ENCODE data around the gene CHD1.
A peak's percentile ranks its signal among the peaks of the same experiment; 100 is the strongest.

CHD1 gene

DNA sequence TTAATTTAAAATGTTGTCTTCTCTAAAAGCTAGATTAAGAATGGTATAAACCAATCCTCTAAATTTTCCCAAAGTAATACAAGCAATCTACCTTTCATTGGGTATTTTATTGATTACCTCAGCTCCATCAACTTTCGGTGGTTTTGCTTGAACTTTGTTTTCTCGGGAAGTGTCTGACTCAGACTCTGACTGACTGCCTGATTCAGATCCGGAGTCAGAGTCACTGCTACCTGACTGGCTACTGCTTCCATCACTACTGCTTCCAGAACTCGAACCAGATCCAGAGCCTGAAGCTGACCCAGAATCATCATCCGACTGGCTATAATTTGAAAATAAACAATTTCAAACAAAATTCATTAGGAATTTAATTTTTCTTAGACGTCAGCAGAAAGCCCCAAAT, 24.0 kb downstream of the CHD1 start:
- no peak for DNase-seq (ENCODE audit: low read depth in 2 of 2)

GRCh38 chr5:98902733-98903132, 26.1 kb downstream of the CHD1 start:
- no peak for DNase-seq (ENCODE audit: low read depth in 2 of 2)

DNA sequence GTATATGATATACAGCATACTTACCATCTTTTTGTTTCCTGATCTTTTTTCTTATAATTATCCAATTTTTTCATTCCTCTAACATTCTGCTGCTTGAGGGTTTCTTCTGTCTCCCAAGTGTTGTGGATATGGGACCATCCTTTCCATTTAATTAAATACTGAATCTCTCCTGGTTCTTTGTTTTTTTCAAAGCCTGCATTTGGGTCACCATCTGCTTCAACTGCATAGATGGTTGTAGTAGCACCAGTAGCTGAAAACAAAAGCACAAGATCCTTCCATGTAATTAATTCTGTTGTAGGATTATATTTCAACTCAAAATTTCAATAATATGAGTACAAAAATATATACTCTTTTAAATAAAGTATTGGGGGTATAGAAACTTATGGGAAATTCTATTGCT, 29.4 kb downstream of the CHD1 start:
- no peak for DNase-seq (ENCODE audit: low read depth in 2 of 2)

DNA sequence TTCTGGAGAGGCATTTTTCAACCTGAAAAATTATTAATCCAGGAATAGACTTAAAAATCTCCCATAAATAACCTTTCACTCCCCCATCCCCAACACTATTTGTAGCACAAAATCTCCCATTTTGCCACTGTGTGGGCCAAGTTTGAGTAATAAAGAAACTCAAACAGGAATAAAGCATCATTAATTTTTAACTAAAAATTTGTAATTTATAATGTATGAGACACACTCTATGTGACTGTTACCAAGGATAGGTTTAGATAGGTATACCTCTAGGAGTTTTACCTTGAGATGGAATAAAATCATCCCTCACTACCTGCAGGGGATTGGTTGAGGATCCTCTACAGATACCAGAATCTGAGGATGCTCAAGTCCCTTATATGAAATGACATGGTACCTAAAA, 30.1 kb downstream of the CHD1 start:
- no peak for DNase-seq (ENCODE audit: low read depth in 2 of 2)

- no peak for DNase-seq (ENCODE audit: low read depth in 2 of 2)
These were observed 37.2 kb downstream of the CHD1 start for GRCh38 chr5:98891591-98891990.

DNA sequence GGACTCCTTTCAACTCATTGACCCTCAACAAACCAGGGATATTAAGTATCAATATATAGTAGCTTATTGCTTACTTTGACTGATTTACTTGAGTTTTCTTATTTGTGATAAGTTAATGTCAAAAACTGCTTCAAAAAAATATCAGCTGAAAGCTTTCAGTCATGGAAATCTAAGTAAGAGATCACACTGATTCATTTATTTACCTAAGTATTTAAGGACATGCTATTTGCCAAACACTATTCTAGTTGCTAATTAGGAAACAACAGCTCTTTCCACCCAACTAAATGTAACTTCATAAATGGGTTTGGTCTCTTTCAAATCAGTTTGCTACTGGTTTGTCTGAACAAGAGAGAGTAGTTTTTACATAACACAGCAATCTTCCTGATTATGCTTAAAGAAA, 48.2 kb downstream of the CHD1 start:
- DNase-seq (ENCODE audit: low read depth in 2 of 2), result no peak

GRCh38 chr5:98880151-98880550, 48.7 kb downstream of the CHD1 start:
- DNase-seq (ENCODE audit: low read depth in 2 of 2), result peak in 1 of 2 donors; percentile 13

GRCh38 chr5:98877600-98877999, 51.2 kb downstream of the CHD1 start:
- DNase-seq (ENCODE audit: low read depth in 2 of 2), result no peak

- no peak for DNase-seq (ENCODE audit: low read depth in 2 of 2)
These were observed 56.1 kb downstream of the CHD1 start for GRCh38 chr5:98872674-98873073.

DNA sequence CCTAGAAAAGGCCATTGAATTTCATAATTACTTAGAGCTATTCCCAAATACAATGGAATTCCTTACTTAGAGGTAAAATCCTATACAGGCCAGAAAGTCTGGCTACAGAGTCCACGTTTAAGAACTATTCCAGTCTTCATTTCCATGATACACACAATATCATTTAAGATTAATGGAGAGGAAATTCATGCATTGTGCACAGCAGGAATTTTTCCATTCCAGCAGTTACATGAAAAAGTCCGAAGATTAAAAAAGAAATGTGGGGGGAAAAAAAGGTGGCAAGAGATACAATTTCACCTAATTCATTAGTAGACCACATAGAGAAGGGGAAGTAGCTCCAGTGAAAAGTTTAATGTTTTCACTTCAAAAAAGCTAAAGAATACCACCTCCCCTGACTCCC, 63.1 kb downstream of the CHD1 start:
- DNase-seq (ENCODE audit: low read depth in 2 of 2), result no peak

- DNase-seq (ENCODE audit: low read depth in 2 of 2), result no peak
These were observed 81.8 kb downstream of the CHD1 start for GRCh38 chr5:98847054-98847453.

GRCh38 chr5:98846520-98846919, 82.3 kb downstream of the CHD1 start:
- no peak for DNase-seq (ENCODE audit: low read depth in 2 of 2)

GRCh38 chr5:98845878-98846277, 82.9 kb downstream of the CHD1 start:
- DNase-seq (ENCODE audit: low read depth in 2 of 2), result no peak

DNA sequence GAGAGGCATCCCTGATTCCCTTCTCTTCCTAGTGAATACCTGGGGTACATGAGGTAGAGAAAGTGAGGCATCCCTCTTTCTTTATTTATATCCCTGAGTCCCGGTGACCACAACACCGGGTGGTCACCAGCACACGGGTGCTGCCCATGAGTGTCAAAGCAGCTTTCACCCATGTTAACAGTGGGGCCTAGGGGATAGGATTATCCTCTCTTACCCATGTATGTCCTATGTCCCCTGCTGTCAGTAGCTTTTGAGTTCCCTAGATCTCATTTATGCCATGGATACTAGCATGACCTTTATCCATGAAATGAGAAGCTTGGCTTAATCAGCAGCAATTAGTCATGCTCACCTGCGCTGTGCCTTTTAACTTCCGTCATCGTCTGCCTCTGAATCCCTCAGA, 83.9 kb downstream of the CHD1 start:
- DNase-seq (ENCODE audit: low read depth in 2 of 2), result no peak

- no peak for DNase-seq (ENCODE audit: low read depth in 2 of 2)
These were observed 85.3 kb downstream of the CHD1 start for GRCh38 chr5:98843481-98843880.

GRCh38 chr5:98840946-98841345, 87.9 kb downstream of the CHD1 start:
- DNase-seq (ENCODE audit: low read depth in 2 of 2), result no peak

- peak in 1 of 2 donors; percentile 1 for DNase-seq (ENCODE audit: low read depth in 2 of 2)
These were observed 89.1 kb downstream of the CHD1 start for GRCh38 chr5:98839469-98840383.

- no peak for DNase-seq (ENCODE audit: low read depth in 2 of 2)
These were observed 92.6 kb downstream of the CHD1 start for GRCh38 chr5:98836175-98836574.

- DNase-seq (ENCODE audit: low read depth in 2 of 2), result no peak
These were observed 101.1 kb downstream of the CHD1 start for GRCh38 chr5:98827588-98828284.

- DNase-seq (ENCODE audit: low read depth in 2 of 2), result no peak
These were observed 101.6 kb downstream of the CHD1 start for GRCh38 chr5:98827161-98827560.

DNA sequence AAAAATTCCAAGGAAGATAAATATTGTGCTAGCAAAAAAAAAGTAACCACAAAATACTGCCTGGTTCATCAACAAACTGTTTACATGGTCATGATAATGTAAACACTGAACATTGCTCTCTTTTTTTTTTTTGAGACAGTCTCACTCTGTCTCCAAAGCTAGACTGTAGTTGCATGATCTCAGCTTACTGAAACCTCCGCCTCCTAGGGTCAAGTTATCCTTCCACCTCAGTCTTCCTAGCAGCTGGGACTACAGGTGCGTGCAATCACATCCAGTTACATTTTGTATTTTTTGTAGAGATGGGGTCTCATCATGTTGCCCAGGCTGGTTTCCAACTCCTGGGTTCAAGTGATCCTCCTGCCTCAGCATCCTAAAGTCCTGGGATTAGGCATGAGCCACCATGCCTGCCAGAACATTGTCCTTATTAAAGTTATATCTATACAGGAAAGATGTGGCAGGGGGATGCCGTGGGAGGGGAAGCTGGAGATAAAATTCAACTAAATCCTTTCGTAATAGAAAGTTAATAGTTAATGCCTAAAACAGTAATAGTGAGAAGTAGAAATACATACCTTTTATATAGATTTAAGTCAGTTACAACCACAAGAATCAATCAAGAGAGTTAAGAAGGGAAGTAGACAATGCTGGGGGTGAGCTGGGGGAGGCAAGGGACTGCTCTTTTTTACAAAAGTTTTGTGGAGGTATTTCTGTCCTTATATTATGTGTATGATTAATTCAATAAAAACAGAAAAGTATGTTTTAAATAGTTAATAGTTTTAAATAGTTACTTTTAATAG, 103.0 kb downstream of the CHD1 start:
- DNase-seq (ENCODE audit: low read depth in 2 of 2), result no peak

- DNase-seq (ENCODE audit: low read depth in 2 of 2), result no peak
These were observed 112.1 kb downstream of the CHD1 start for GRCh38 chr5:98816582-98817222.
